HG03175 (cell line): Measurements from ENCODE around the gene NFKBIZ.
"Not testable (repeated sequence)": the region's sequence is repeated elsewhere in the genome, so short reads cannot be mapped to it uniquely, and the experiment has no call there.

Experiments used
- ATAC-seq: cut with Tn5 transposase; IDR thresholded peaks from one replicate; pipeline ENCODE4 v1.9.1; 2021; ENCODE audit warnings: mild to moderate bottlenecking, moderate library complexity; ENCODE audit not compliant: unreplicated experiment

NFKBIZ gene

GRCh38 chr3:101849714-101850245, 466 bp downstream of the NFKBIZ start:
- peak; percentile 36 for ATAC-seq

GRCh38 chr3:101850246-101851051, 1.1 kb downstream of the NFKBIZ start:
- ATAC-seq, result peak; percentile 20

- no peak for ATAC-seq
Observed at GRCh38 chr3:101851072-101851770, 1.9 kb downstream of the NFKBIZ start.

DNA sequence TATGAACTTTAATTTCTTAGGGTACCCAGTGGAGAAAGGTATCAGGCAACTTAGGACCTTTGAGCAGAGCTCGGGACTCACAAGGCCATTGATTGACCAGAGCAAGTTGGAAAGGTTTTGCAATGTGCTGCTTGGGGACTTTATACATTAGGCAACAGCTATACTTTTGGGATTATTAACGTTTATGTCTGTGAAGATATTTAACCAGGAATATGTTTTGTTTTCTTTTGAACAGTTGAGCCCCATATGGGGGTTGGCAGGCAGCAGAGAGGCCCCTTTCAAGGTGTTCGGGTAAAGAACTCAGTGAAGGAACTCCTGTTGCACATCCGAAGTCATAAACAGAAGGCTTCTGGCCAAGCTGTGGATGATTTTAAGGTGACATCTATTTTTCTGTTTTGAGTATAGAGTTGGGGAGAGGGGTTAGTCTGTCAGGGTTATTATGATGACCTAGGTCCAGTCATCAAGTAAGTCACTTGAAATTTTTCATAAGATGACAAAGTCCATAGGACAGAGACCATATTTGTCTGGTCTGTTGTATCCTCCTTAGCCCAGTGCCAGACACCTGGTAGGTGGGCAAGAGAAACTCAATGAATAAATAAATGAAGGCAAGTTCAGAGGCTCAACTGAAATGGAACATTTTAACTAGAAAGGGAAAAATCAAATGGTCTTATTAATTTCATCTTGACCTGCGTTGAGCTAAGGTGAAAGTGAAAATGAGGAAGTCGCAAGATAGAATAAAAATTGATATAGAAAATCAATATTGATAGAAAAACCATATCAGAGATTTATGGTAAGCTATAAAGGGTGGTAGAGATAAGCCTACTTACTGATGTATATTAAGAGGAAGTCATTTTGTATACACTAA, 2.8 kb downstream of the NFKBIZ start:
- ATAC-seq, result no peak

- ATAC-seq, result no peak
Observed at GRCh38 chr3:101852983-101853840, 3.9 kb downstream of the NFKBIZ start.

- ATAC-seq, result no peak
Observed at GRCh38 chr3:101853982-101854381, 4.7 kb downstream of the NFKBIZ start.

DNA sequence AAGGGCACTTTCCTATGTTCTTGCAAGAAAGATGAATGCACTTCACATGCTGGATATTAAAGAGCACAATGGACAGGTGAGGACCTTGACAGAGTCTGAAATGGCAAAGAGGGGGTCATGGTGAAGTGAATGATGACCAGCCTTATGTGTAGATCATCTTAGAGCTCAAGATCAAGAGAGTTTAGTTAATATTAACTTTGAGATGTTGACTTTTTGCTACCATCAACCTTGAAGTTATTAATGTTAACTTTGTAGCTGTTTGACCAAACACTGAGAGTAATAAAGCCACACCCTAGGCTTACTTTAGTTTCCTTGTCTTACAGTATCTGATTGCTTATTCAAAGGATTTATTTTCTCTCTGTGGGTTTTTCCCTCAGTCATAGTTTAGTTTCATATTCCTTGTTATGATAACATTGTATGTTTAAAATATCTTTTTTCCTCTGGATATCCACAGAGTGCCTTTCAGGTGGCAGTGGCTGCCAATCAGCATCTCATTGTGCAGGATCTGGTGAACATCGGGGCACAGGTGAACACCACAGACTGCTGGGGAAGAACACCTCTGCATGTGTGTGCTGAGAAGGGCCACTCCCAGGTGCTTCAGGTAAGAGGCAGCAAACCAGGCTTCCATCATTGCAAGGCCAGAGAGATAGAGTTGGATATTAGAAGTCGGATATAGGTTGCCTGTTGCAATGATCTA, 5.4 kb downstream of the NFKBIZ start:
- no peak for ATAC-seq

- no peak for ATAC-seq
Observed at GRCh38 chr3:101857301-101857741, 8.0 kb downstream of the NFKBIZ start.

- no peak for ATAC-seq
Observed at GRCh38 chr3:101858464-101859030, 9.2 kb downstream of the NFKBIZ start.

GRCh38 chr3:101859882-101860448, 10.7 kb downstream of the NFKBIZ start:
- ATAC-seq, result no peak

- ATAC-seq, result peak; percentile 47
Observed at GRCh38 chr3:101861212-101861788, 12.0 kb downstream of the NFKBIZ start.

GRCh38 chr3:101861789-101862415, 12.6 kb downstream of the NFKBIZ start:
- ATAC-seq, result no peak

DNA sequence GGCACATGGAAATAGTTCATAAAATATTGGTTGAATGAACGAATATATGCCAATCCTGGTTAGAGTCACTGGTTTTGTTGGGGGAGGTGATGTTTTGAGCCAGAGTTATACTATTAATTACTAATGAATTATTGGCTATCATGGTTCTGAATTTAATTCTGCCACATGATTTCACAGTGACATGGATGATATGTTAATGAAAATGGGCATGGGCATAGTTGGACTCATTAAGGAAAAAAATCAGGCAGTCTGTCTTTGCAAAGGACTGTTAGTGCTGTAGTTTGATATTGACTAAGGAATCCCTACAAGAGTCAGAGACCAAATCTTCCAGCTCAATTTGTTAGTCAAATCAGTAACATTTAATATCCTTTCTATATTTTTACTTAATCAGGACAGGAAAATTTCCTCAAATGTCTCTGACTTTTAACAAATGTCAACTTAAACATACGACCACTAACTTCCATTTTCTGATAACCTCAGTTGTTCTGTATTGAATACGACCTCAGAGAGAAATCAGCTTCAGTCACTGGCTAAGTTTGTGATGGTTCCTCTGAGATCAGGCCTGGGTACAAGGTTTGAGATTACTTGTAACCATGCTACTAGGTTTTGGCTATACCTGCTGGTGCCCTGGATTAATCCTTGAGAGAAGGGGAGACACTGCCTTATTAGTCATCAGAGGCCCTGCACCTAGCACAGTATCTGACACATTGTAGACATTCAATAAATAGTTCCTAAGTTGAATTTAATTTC, 13.3 kb downstream of the NFKBIZ start:
- no peak for ATAC-seq

DNA sequence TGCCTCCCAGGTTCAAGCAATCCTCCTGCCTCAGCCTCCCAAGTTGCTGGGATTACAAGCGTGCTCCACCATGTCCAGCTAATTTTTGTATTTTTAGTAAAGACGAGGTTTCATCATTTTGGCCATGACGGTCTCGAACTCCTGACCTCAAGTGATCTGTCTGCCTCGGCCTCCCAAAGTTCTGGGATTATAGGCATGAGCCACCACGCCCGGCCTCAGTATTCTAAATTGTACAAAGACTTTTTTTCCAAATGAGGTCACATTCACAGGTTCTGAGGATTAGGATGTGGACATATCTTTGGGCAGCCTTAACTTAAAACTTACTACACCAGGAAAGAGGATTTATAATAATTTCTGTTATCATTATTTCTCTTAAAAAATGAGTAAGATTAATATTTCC, 15.6 kb downstream of the NFKBIZ start:
- ATAC-seq, result not testable (repeated sequence)

- no peak for ATAC-seq
Observed at GRCh38 chr3:101865751-101866509, 16.6 kb downstream of the NFKBIZ start.

- ATAC-seq, result no peak
Observed at GRCh38 chr3:101867511-101867910, 18.2 kb downstream of the NFKBIZ start.

DNA sequence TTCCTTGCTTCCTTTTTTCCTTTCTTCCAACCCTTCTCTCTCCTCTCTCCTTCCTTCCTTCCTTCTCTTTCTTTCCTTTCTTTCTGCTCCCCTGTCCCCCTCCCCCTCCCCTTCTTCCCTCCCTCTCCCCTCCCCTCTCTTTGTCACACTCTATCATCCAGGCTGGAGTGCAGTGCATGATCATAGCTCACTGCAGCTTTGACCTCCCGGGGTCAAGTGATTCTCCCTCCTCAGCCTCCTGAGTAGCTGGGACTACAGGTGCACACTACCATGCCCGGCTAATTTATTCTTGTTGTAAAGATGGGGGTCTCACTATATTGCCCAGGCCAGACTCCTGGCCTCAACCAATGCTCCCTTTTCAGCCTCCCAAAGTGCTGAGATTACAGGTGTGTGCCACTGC, 18.7 kb downstream of the NFKBIZ start:
- no peak for ATAC-seq
